ENCODE results near the gene MPL. TPM values are rescaled to one million over a fixed set of nuclear protein-coding genes. Genes with fewer than 3 reads are reported as not detected.

The MPL gene
- total and polyA plus RNA-seq, 2 of the 13 experiments (the other 11 are each of a cell fraction or from before 2014, with no cell fraction given): not detected

DNA sequence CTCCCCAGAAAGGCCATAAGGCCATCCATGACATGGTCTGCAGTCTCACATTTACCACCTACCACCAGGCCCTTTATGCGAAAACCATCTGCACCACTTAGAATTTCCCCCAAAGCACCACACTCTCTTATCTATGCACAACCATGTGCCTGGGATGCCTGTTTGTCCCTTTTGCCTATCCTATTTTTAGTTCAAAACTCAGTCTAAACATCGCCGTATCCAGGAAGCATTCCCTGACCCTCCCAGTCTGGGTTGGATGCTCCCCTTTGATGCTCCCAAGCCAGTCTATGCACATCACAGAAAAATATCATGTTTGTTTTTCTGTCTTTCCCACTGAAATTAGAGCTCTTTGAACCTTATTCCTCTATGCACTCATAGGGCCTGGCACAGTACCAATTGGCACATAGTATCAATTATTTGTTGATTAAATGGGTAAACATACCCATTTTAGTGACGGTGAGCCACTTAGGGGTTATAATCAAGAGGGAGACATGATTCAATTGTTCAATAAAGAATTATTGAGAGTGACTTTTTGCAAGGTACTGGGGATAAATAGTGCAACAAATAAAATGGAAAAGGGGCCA, 6.7 kb downstream of the MPL start (continued):
- TF ChIP-seq, protein P1, sequence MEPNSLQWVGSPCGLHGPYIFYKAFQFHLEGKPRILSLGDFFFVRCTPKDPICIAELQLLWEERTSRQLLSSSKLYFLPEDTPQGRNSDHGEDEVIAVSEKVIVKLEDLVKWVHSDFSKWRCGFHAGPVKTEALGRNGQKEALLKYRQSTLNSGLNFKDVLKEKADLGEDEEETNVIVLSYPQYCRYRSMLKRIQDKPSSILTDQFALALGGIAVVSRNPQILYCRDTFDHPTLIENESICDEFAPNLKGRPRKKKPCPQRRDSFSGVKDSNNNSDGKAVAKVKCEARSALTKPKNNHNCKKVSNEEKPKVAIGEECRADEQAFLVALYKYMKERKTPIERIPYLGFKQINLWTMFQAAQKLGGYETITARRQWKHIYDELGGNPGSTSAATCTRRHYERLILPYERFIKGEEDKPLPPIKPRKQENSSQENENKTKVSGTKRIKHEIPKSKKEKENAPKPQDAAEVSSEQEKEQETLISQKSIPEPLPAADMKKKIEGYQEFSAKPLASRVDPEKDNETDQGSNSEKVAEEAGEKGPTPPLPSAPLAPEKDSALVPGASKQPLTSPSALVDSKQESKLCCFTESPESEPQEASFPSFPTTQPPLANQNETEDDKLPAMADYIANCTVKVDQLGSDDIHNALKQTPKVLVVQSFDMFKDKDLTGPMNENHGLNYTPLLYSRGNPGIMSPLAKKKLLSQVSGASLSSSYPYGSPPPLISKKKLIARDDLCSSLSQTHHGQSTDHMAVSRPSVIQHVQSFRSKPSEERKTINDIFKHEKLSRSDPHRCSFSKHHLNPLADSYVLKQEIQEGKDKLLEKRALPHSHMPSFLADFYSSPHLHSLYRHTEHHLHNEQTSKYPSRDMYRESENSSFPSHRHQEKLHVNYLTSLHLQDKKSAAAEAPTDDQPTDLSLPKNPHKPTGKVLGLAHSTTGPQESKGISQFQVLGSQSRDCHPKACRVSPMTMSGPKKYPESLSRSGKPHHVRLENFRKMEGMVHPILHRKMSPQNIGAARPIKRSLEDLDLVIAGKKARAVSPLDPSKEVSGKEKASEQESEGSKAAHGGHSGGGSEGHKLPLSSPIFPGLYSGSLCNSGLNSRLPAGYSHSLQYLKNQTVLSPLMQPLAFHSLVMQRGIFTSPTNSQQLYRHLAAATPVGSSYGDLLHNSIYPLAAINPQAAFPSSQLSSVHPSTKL (CRISPR knock-in tag; IDR thresholded peaks at IDR 0.05): peak; percentile 33; the same call in 1 of the 2 replicates
- TF ChIP-seq SAP130 (CRISPR knock-in tag; IDR thresholded peaks at IDR 0.05; ENCODE audit: low read depth) (0 out of 2 replicates have a peak, but pooled peaks have one; percentile 16), HMG20A (CRISPR knock-in tag; IDR thresholded peaks at IDR 0.05; ENCODE audit: borderline replicate concordance) (peak; percentile 20; the same call in 1 of the 2 replicates), FIP1L1 (IDR thresholded peaks at IDR 0.05; ENCODE audit: borderline replicate concordance, insufficient read depth, low read depth, low read length) (no peak), GABPA (IDR thresholded peaks at IDR 0.05; ENCODE audit: low read depth, low read length) (no peak), GABPA (CRISPR knock-in tag; IDR thresholded peaks at IDR 0.05; ENCODE audit: low read depth) (peak; percentile 23; the same call in 1 of the 2 replicates), TCF7 (IDR thresholded peaks at IDR 0.05; ENCODE audit: low read depth) (peak; percentile 35; the same call in 1 of the 2 replicates), EP300 (IDR thresholded peaks at IDR 0.05; ENCODE audit: low read depth in 2 of 2, low read length in 2 of 2) (0 out of 4 replicates have a peak, but pooled peaks of 1 of the 2 experiments have one; percentile 18), EP300 (CRISPR knock-in tag; IDR thresholded peaks at IDR 0.05; ENCODE audit: borderline replicate concordance) (no peak), RBM22 (optimal IDR thresholded peaks at IDR 0.05; ENCODE audit: low read length) (no peak), IKZF1 (IDR thresholded peaks at IDR 0.05) (no peak), SMC3 (IDR thresholded peaks at IDR 0.05; ENCODE audit: low read length) (no peak)
- TF ChIP-seq, protein P2, sequence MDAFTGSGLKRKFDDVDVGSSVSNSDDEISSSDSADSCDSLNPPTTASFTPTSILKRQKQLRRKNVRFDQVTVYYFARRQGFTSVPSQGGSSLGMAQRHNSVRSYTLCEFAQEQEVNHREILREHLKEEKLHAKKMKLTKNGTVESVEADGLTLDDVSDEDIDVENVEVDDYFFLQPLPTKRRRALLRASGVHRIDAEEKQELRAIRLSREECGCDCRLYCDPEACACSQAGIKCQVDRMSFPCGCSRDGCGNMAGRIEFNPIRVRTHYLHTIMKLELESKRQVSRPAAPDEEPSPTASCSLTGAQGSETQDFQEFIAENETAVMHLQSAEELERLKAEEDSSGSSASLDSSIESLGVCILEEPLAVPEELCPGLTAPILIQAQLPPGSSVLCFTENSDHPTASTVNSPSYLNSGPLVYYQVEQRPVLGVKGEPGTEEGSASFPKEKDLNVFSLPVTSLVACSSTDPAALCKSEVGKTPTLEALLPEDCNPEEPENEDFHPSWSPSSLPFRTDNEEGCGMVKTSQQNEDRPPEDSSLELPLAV (CRISPR knock-in tag; conservative IDR thresholded peaks at IDR 0.05; ENCODE audit: low read depth): no peak
- TF ChIP-seq, protein P3, sequence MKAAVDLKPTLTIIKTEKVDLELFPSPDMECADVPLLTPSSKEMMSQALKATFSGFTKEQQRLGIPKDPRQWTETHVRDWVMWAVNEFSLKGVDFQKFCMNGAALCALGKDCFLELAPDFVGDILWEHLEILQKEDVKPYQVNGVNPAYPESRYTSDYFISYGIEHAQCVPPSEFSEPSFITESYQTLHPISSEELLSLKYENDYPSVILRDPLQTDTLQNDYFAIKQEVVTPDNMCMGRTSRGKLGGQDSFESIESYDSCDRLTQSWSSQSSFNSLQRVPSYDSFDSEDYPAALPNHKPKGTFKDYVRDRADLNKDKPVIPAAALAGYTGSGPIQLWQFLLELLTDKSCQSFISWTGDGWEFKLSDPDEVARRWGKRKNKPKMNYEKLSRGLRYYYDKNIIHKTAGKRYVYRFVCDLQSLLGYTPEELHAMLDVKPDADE (CRISPR knock-in tag; IDR thresholded peaks at IDR 0.05): no peak
- TF ChIP-seq, protein P4, sequence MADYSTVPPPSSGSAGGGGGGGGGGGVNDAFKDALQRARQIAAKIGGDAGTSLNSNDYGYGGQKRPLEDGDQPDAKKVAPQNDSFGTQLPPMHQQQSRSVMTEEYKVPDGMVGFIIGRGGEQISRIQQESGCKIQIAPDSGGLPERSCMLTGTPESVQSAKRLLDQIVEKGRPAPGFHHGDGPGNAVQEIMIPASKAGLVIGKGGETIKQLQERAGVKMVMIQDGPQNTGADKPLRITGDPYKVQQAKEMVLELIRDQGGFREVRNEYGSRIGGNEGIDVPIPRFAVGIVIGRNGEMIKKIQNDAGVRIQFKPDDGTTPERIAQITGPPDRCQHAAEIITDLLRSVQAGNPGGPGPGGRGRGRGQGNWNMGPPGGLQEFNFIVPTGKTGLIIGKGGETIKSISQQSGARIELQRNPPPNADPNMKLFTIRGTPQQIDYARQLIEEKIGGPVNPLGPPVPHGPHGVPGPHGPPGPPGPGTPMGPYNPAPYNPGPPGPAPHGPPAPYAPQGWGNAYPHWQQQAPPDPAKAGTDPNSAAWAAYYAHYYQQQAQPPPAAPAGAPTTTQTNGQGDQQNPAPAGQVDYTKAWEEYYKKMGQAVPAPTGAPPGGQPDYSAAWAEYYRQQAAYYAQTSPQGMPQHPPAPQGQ (CRISPR knock-in tag; IDR thresholded peaks at IDR 0.05; ENCODE audit: borderline replicate concordance): no peak
- TF ChIP-seq, protein P5, sequence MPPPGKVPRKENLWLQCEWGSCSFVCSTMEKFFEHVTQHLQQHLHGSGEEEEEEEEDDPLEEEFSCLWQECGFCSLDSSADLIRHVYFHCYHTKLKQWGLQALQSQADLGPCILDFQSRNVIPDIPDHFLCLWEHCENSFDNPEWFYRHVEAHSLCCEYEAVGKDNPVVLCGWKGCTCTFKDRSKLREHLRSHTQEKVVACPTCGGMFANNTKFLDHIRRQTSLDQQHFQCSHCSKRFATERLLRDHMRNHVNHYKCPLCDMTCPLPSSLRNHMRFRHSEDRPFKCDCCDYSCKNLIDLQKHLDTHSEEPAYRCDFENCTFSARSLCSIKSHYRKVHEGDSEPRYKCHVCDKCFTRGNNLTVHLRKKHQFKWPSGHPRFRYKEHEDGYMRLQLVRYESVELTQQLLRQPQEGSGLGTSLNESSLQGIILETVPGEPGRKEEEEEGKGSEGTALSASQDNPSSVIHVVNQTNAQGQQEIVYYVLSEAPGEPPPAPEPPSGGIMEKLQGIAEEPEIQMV (CRISPR knock-in tag; IDR thresholded peaks at IDR 0.05; ENCODE audit: low read depth): no peak

Data from HepG2 (cell line).